ENCODE measurements around the gene AFAP1L1.

DNA sequence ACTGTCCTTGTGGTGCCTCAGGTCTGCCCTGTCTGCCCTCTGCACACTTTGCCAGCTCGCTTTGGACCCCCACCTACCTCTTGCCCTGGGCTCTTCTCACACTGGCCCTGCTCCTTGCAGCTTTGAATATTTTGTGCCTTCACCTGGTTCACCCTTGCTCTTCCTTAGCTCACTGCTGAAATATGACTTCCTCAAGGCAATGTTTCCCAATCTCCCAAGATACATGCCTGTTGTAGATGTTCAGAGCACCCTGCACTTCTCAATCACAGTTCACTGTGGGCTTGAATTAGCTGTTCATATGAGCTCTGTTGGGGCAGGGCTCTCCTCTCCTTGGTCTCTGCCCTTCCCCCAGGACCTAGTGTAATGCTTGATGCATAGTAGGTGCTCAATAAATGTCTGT lies 8.0 kb downstream of the AFAP1L1 start:
- TF ChIP-seq, protein P1, sequence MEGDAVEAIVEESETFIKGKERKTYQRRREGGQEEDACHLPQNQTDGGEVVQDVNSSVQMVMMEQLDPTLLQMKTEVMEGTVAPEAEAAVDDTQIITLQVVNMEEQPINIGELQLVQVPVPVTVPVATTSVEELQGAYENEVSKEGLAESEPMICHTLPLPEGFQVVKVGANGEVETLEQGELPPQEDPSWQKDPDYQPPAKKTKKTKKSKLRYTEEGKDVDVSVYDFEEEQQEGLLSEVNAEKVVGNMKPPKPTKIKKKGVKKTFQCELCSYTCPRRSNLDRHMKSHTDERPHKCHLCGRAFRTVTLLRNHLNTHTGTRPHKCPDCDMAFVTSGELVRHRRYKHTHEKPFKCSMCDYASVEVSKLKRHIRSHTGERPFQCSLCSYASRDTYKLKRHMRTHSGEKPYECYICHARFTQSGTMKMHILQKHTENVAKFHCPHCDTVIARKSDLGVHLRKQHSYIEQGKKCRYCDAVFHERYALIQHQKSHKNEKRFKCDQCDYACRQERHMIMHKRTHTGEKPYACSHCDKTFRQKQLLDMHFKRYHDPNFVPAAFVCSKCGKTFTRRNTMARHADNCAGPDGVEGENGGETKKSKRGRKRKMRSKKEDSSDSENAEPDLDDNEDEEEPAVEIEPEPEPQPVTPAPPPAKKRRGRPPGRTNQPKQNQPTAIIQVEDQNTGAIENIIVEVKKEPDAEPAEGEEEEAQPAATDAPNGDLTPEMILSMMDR (IDR thresholded peaks at IDR 0.05): no peak
- no peak for TF ChIP-seq POLR2A (IDR thresholded peaks at IDR 0.05)
